Panc1 (cell line): ENCODE measurements around the gene SELENOP. TPM values are rescaled to one million over a fixed set of nuclear protein-coding genes. Genes with fewer than 3 reads are reported as not detected.

ENCODE experiments used
- total RNA-seq: library from RNA; stranded (reverse); gene quantifications from one replicate; pipeline ENCODE4 v1.2.1, GENCODE V29; 2021; ENCODE audit not compliant: unreplicated experiment

The SELENOP gene
- total RNA-seq, 1 experiment from 2014 or later = 1.6 TPM

Other genes with a start within 250 kb of the SELENOP start
- not detected for gene CCDC152, start 55.1 kb downstream of the SELENOP start, total RNA-seq
- gene ANXA2R, start 228.4 kb upstream of the SELENOP start, total RNA-seq = 6.2 TPM